Body of pancreas (tissue), 4 donors: Measurements from ENCODE around the gene USP47. TPM values are rescaled to one million over a fixed set of nuclear protein-coding genes. Genes with fewer than 3 reads are reported as not detected.

Experiments used
- ATAC-seq: fragments of 150-250 bp; one replicate; pipeline ENCODE4 v1.9.1; 2016
- DNase-seq, 4 donors: peaks; one replicate each; pipeline ENCODE4 v3.0.0-alpha.2; 2019
- H3K27ac ChIP-seq, 4 donors: fragments of 200-600 bp; sonication (generic); 1 replicate in 3 of 4; 2 replicates in 1 of 4; pipeline versions ENCODE4 v1.5.1 to v1.6.1; 2016 to 2019; ENCODE audit warnings: mild to moderate bottlenecking in 1 of 4, mixed read lengths in 1 of 4, moderate library complexity in 1 of 4
- H3K27me3 ChIP-seq, 2 donors: fragments of 200-600 bp; sonication (generic); one replicate each; pipeline ENCODE4 v1.6.0; 2016; ENCODE audit warnings: mild to moderate bottlenecking in 1 of 2
- H3K36me3 ChIP-seq, 2 donors: fragments of 200-600 bp; sonication (generic); replicated peaks in 1 of 2; 2 replicates each; pipeline ENCODE4 v1.5.1; 2016; ENCODE audit warnings: low read depth in 2 of 2; ENCODE audit not compliant: insufficient read depth in 1 of 2
- H3K4me1 ChIP-seq: fragments of 200-600 bp; sonication (generic); one replicate; pipeline ENCODE4 v1.6.0; 2016
- H3K4me3 ChIP-seq, 2 donors: fragments of 200-600 bp; sonication (generic); 1 replicate in 1 of 2; 2 replicates in 1 of 2; pipeline ENCODE4 v1.5.1; 2016 to 2019
- H3K9me3 ChIP-seq, 3 donors: fragments of 200-600 bp; sonication (generic); 1 replicate in 2 of 3; 2 replicates in 1 of 3; pipeline ENCODE4 v1.5.1; 2016
- POLR2A ChIP-seq, 3 donors: fragments of 450-650 bp; IDR thresholded peaks; one replicate each; pipeline ENCODE4 v1.6.1; 2016; ENCODE audit warnings: antibody characterized with exemption in 3 of 3, mild to moderate bottlenecking in 2 of 3
- WGBS, 2 donors: methylation state at CpG; one replicate each; pipeline ENCODE4 v1.1.5; 2017; 5-methylcytosine and 5-hydroxymethylcytosine counted together
- intact Hi-C: fragments of 100-400 bp; cut with DNase I; formaldehyde crosslinking; loops from one replicate; pipeline ENCODE4 v1.15.1; 2023
- total RNA-seq, 2 donors: library from RNA; depleted of rRNA; stranded (reverse); fragments of >200 nt; gene quantifications; one replicate each; pipeline ENCODE4 v1.1.0, GENCODE V29; 2016
- TF ChIP-seq, protein P1 (sequence below), 7 experiments: fragments of 450-650 bp in 4 of 7; fragments of 200-600 bp in 3 of 7; sonication (generic) in 3 of 7; IDR thresholded peaks; one replicate each; pipeline ENCODE4 v1.5.1; 2016 to 2019; ENCODE audit warnings: antibody characterized with exemption in 7 of 7

The USP47 gene
- total RNA-seq, 2 donors from 2014 or later, result 51.1 to 63.3 TPM

DNA sequence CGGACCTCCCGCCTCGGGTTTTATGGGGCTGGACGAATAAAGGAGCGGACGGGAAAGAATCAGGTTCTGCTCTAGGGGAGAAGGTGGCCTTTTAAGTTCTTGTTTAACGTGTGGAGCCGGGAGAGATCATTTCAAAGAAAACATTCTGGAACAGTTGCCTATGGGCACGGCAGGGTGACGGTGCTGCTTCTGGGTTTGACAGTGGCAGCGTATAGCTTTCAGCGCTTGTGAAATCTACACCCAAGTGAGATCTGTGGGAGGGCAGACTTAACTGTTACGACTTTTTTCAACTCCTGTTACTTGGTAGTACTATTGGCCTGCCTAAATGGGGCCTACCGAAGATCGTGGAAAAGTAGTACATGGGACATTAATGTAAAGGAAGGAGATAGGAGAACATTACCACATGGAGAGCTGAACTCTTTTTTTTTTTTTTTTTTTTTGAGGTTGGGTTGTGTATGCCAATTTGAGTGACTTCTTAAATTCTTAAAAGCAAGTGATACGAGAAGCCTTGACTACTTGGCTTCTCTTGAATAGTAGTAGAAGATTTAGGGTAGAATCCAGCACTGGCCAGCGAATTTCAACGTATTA, 743 bp downstream of the USP47 start:
- 0% methylated on average over 18 of the region's 18 CpGs for WGBS, 2 donors
- Histone ChIP-seq H3K27me3 (no peaks in the 10 kb centered on the region), H3K27ac (peak overlapping the region; percentile 96 to 98 (median 96)), H3K36me3 (no peaks in the 10 kb centered on the region), H3K4me1 (peaks cover 43% of the 10 kb centered on the region), H3K9me3 (no peaks in the 10 kb centered on the region), H3K4me3 (peak overlapping the region; percentile 43 to 82)
- intact Hi-C loops, result no loop called here
- TF ChIP-seq POLR2A (IDR thresholded peaks at IDR 0.05), result peak in 1 of 3 donors; percentile 23
- TF ChIP-seq, protein P1, sequence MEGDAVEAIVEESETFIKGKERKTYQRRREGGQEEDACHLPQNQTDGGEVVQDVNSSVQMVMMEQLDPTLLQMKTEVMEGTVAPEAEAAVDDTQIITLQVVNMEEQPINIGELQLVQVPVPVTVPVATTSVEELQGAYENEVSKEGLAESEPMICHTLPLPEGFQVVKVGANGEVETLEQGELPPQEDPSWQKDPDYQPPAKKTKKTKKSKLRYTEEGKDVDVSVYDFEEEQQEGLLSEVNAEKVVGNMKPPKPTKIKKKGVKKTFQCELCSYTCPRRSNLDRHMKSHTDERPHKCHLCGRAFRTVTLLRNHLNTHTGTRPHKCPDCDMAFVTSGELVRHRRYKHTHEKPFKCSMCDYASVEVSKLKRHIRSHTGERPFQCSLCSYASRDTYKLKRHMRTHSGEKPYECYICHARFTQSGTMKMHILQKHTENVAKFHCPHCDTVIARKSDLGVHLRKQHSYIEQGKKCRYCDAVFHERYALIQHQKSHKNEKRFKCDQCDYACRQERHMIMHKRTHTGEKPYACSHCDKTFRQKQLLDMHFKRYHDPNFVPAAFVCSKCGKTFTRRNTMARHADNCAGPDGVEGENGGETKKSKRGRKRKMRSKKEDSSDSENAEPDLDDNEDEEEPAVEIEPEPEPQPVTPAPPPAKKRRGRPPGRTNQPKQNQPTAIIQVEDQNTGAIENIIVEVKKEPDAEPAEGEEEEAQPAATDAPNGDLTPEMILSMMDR (IDR thresholded peaks at IDR 0.05), result no peak
- peak; percentile 55 to 71 (median 64) for DNase-seq
- ATAC-seq, result peak; percentile 56

DNA sequence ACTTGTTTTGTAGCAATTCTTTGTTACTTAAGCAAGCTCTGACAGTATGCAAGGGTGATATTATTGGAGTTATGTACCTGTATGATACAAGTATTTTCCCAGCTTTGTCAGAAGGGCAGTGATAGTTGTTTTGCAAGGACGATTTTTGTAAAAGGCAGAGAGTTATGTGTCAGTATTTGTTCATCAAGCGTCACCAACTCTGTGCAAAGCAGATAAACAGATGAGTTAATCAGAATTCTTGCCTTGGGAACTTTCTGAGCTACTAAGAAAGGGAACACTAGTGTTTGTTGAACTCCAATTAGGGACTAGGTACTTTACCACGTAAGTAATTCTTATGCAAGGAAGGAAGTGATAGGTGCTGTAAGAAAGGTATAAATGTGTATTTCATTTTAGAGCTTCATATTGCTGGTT, 1.4 kb downstream of the USP47 start:
- Histone ChIP-seq H3K4me3 (peak overlapping the region in 1 of 2 donors; percentile 82), H3K4me1 (peaks cover 50% of the 10 kb centered on the region), H3K27me3 (no peaks in the 10 kb centered on the region), H3K9me3 (no peaks in the 10 kb centered on the region), H3K27ac (peak overlapping the region; percentile 41 to 98 (median 96)), H3K36me3 (no peaks in the 10 kb centered on the region)
- WGBS, 2 donors, result 0% methylated on average over 3 of the region's 3 CpGs
- intact Hi-C loops, result no loop called here
- DNase-seq, result peak in 1 of 4 donors; percentile 9
- ATAC-seq, result peak; percentile 12
- peak in 2 of 3 donors; percentile 8 to 38 for TF ChIP-seq POLR2A (IDR thresholded peaks at IDR 0.05)
- TF ChIP-seq, protein P1 (IDR thresholded peaks at IDR 0.05), result no peak

GRCh38 chr11:11843642-11844041, 1.9 kb downstream of the USP47 start:
- Histone ChIP-seq H3K4me3 (peak overlapping the region in 1 of 2 donors; percentile 82), H3K9me3 (no peaks in the 10 kb centered on the region), H3K27me3 (no peaks in the 10 kb centered on the region), H3K27ac (peak overlapping the region in 3 of 4 donors; percentile 96 to 98 (median 96)), H3K36me3 (no peaks in the 10 kb centered on the region), H3K4me1 (peaks cover 54% of the 10 kb centered on the region)
- TF ChIP-seq, protein P1 (IDR thresholded peaks at IDR 0.05), result no peak
- no peak for TF ChIP-seq POLR2A (IDR thresholded peaks at IDR 0.05)
- WGBS, 2 donors, result 1 to 3% methylated on average over 2 of the region's 2 CpGs
- DNase-seq (no peak), ATAC-seq (no peak)
- intact Hi-C loops, result no loop called here

DNA sequence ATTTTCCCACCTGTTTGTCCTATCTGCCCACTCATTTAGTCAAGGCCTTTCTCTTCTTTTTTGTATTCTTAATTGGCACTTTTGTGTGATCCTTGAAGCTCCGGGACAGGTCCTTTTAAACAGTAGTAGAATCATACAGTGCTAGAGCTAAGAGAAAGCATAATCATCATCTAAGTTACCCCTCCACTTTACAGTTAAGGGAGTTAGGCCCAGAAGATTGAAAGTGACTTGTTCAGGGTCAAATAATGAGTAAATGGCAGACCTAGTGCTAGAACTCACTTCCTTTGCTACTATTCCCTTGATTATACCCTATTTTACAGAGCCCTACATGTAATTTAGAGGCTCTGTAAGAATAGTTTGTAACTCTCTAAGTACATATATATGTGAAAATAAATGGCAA, 2.5 kb downstream of the USP47 start:
- TF ChIP-seq, protein P1 (IDR thresholded peaks at IDR 0.05), result no peak
- no peak for TF ChIP-seq POLR2A (IDR thresholded peaks at IDR 0.05)
- H3K27me3 ChIP-seq, result no peaks in the 10 kb centered on the region
- H3K4me3 ChIP-seq, result no peak overlapping the region
- H3K9me3 ChIP-seq, result no peaks in the 10 kb centered on the region
- peak overlapping the region in 3 of 4 donors; percentile 96 to 98 (median 96) for H3K27ac ChIP-seq
- 21% methylated on average over 1 of the region's 1 CpG for WGBS, 2 donors
- peaks cover 60% of the 10 kb centered on the region for H3K4me1 ChIP-seq
- intact Hi-C loops, result no loop called here
- no peak for ATAC-seq
- H3K36me3 ChIP-seq, result no peaks in the 10 kb centered on the region
- no peak for DNase-seq

DNA sequence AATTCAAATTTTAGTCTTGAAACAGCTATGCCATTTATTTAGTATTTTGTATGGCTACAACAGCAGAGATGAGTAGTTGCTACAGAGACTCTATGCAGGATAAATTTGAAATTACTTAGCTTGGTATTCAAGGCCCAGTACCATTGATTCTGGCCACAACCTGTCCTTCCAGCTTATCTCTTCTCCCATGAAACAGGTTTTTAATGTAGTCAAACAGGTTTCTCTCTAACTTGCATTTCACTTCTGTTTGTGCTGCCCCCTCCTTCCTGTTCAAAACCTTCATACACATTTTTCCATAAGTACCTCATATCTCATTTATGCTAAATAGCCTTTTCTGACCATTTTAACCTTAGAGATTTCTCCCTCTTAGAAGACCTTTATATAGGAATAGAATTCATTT, 3.3 kb downstream of the USP47 start:
- ATAC-seq (peak; percentile 47), DNase-seq (peak; percentile 48 to 75 (median 56))
- peak overlapping the region; percentile 37 to 98 (median 96) for H3K27ac ChIP-seq
- peak in 2 of 3 donors; percentile 5 to 15 for TF ChIP-seq POLR2A (IDR thresholded peaks at IDR 0.05)
- TF ChIP-seq, protein P1 (IDR thresholded peaks at IDR 0.05), result peak in 1 of 7 experiments; percentile 21
- no peaks in the 10 kb centered on the region for H3K9me3 ChIP-seq
- intact Hi-C loops, result no loop called here
- H3K27me3 ChIP-seq, result no peaks in the 10 kb centered on the region
- H3K4me3 ChIP-seq, result no peak overlapping the region
- H3K36me3 ChIP-seq, result no peaks in the 10 kb centered on the region
- H3K4me1 ChIP-seq, result peaks cover 68% of the 10 kb centered on the region
